Activated CD4-positive, CD25-positive, alpha-beta regulatory T cell treated with anti-CD3 and anti-CD28 coated beads, Interleukin-2, amount 50 U/mL, for 16 hours (primary cell): ENCODE data around the gene LRFN3.
A peak's percentile ranks its signal among the peaks of the same experiment; 100 is the strongest.
"Not testable (repeated sequence)": the region's sequence is repeated elsewhere in the genome, so short reads cannot be mapped to it uniquely, and the experiment has no call there.

ENCODE experiments used
- DNase-seq: peaks from one replicate; pipeline ENCODE4 v3.0.0-alpha.2; 2020; ENCODE audit warnings: low read depth, low spot score

The LRFN3 gene

GRCh38 chr19:35938282-35939224 is 2.4 kb downstream of the LRFN3 start:
- no peak for DNase-seq

GRCh38 chr19:35939307-35940077 is 3.3 kb downstream of the LRFN3 start:
- no peak for DNase-seq

GRCh38 chr19:35940078-35940775 is 4.1 kb downstream of the LRFN3 start:
- no peak for DNase-seq

DNA sequence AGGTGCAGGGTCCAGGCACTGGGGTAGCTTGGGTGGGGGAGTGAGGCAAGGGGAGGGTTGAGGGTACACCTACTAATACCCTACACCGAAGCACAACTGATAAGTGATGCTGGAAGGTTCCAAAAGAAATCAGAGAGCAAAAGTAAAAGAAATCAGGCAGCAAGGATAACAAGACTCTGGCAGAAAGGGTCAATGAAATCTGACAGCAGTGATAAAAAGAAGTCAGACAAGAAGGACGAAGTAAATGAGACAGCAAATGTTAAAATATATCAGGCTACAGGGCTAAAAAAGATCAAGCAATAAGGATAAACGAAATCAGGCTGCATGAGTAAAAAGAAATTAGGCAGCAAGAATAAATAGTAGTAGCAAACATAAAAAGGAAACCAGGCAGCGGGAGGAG is 4.7 kb downstream of the LRFN3 start:
- no peak for DNase-seq

GRCh38 chr19:35942235-35942634 is 6.1 kb downstream of the LRFN3 start:
- no peak for DNase-seq

DNA sequence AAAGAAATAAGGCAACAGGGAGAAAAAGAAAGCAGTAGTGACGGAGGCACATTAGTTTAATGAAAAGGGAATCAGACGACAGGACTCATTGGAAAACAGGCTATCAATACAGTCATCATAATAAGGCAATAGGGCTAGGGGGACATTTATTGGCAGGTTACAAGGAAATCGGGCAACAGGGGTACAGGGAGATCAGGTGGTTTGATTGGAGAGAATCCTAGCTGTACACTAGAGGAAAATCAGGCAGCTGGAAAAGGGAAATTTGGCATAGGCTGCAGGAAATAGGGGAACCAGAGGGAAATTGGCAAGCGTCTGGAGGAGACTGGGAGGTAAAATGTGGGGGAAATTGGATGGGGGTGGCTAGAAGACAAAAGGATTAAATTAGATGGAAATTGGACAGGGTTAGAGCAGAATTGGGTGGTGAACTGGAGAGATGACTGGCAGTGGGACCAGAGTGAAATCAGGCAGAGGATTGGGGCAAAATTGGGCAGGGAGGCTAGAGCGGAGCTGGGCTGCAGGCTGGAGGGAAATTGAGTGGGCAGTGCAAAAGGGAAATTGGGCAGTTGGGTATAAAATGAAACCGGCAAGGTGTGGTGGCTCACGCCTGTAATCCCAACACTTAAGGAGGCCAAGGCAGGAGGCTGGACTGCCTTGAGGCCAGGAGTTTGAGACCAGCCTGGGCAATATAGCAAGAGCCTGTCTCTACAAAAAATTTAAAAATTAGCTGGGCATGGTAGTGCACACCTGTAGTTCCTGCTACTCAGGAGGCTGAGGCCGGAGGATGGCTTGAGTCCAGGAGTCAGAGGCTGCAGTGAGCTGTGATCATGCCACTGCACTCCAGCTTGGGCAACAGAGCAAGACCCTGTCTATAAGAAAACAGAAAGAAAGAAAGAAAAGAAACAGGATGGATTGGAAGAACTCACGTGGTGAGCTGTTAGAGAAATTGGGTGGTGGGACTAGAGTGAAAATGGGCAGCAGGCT is 7.4 kb downstream of the LRFN3 start:
- DNase-seq: no peak

GRCh38 chr19:35944556-35944955 is 8.4 kb downstream of the LRFN3 start:
- no peak for DNase-seq

DNA sequence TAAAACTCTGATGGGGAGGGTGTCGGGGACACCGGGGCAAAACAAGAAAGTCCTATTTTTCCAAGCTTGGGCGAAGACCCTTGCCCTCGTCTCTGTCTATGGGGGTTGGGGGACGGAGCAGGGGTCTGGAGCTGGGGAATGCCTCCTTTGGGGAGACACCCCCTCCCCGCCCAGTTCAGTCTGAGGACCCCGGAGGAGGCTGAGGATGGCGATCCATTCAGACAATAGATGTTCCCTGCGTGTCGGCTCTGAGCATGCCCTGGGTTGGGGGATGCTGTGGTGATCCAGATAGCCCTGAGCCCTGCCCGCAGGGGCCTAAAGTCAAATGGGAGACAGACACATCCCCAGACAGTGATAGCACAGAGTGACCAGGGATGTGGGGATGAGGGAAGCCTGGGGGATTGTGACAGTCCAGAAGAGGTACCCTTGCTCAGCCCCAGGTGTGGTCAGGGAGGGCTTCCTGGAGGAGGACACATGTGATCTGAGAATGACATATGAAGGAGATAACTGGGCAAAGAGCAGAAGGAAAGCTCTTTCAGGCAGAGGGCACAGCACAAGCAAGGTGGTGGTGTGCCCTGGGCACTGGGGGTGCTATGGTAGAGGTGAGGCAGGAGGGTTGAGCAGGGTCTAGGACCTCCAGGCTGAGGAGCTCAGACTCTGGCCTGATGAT is 9.1 kb downstream of the LRFN3 start:
- DNase-seq: no peak

- DNase-seq: no peak
Measured at GRCh38 chr19:35946203-35946602, 10.0 kb downstream of the LRFN3 start.

GRCh38 chr19:35949131-35949530 is 13.0 kb downstream of the LRFN3 start:
- no peak for DNase-seq

- DNase-seq: no peak
Measured at GRCh38 chr19:35955881-35956634, 19.9 kb downstream of the LRFN3 start.

- not testable (repeated sequence) for DNase-seq
Measured at GRCh38 chr19:35957411-35957810, 21.2 kb downstream of the LRFN3 start.

GRCh38 chr19:35958660-35959039 is 22.5 kb downstream of the LRFN3 start:
- DNase-seq: no peak

- DNase-seq: peak; percentile 67
Measured at GRCh38 chr19:35959040-35959967, 23.1 kb downstream of the LRFN3 start.

GRCh38 chr19:35959968-35960320 is 23.8 kb downstream of the LRFN3 start:
- DNase-seq: no peak

- DNase-seq: no peak
Measured at GRCh38 chr19:35960432-35960972, 24.3 kb downstream of the LRFN3 start.

- no peak for DNase-seq
Measured at GRCh38 chr19:35963514-35963913, 27.3 kb downstream of the LRFN3 start.

GRCh38 chr19:35966771-35967170 is 30.6 kb downstream of the LRFN3 start:
- DNase-seq: no peak
